ENCODE results near the gene C1orf52. TPM values are rescaled to one million over a fixed set of nuclear protein-coding genes. Genes with fewer than 3 reads are reported as not detected.

C1orf52 gene
- total RNA-seq, 2 donors from 2014 or later = 41.0 to 42.9 TPM

GRCh38 chr1:85268801-85269585 lies 9.5 kb upstream of the C1orf52 start:
- peaks cover 55% of the 10 kb centered on the region for H3K36me3 Mint-ChIP-seq (ENCODE audit: low read depth)
- Histone ChIP-seq H3K27me3 (ENCODE audit: control insufficient read depth, insufficient read depth, low read length, poor library complexity, severe bottlenecking) (no peaks in the 10 kb centered on the region), H3K4me1 (ENCODE audit: control insufficient read depth, insufficient read depth, low read length) (no peaks in the 10 kb centered on the region), H3K36me3 (ENCODE audit: control insufficient read depth, insufficient read depth, low read length) (peaks cover 71% of the 10 kb centered on the region), H3K27ac (ENCODE audit: low read depth, low read length) (no peak overlapping the region), H3K9ac (ENCODE audit: extremely low read depth, low read length, poor library complexity, severe bottlenecking) (no peak overlapping the region), H3K9me3 (ENCODE audit: control insufficient read depth, low read length) (no peaks in the 10 kb centered on the region), H3K4me3 (ENCODE audit: low read length) (no peak overlapping the region)
- no peaks in the 10 kb centered on the region for H3K4me1 Mint-ChIP-seq
- WGBS, 2 experiments (ENCODE audit: insufficient coverage in 1 of 2, insufficient read length in 1 of 2) = 92 to 94% methylated on average over 5 of the region's 5 CpGs
- no peak overlapping the region for H3K27ac Mint-ChIP-seq
- no peaks in the 10 kb centered on the region for H3K27me3 Mint-ChIP-seq (ENCODE audit: insufficient read depth)
- no peak overlapping the region for H3K4me3 Mint-ChIP-seq
- no peak for DNase-seq
- H3K9me3 Mint-ChIP-seq = peaks cover 4% of the 10 kb centered on the region
- TF ChIP-seq CTCF (conservative IDR thresholded peaks at IDR 0.05) = no peak

GRCh38 chr1:85267313-85267712 lies 7.9 kb upstream of the C1orf52 start:
- no peak overlapping the region for H3K4me3 Mint-ChIP-seq
- Histone ChIP-seq H3K4me3 (ENCODE audit: low read length) (no peak overlapping the region), H3K36me3 (ENCODE audit: control insufficient read depth, insufficient read depth, low read length) (peaks cover 71% of the 10 kb centered on the region), H3K9me3 (ENCODE audit: control insufficient read depth, low read length) (peaks cover 15% of the 10 kb centered on the region), H3K27ac (ENCODE audit: low read depth, low read length) (no peak overlapping the region), H3K27me3 (ENCODE audit: control insufficient read depth, insufficient read depth, low read length, poor library complexity, severe bottlenecking) (no peaks in the 10 kb centered on the region), H3K4me1 (ENCODE audit: control insufficient read depth, insufficient read depth, low read length) (no peaks in the 10 kb centered on the region), H3K9ac (ENCODE audit: extremely low read depth, low read length, poor library complexity, severe bottlenecking) (no peak overlapping the region)
- no peaks in the 10 kb centered on the region for H3K4me1 Mint-ChIP-seq
- H3K9me3 Mint-ChIP-seq = peaks cover 20% of the 10 kb centered on the region
- H3K36me3 Mint-ChIP-seq (ENCODE audit: low read depth) = peaks cover 72% of the 10 kb centered on the region
- WGBS, 2 experiments (ENCODE audit: insufficient coverage in 1 of 2, insufficient read length in 1 of 2) = 93 to 100% methylated on average over 2 of the region's 2 CpGs
- H3K27ac Mint-ChIP-seq = no peak overlapping the region
- TF ChIP-seq CTCF (conservative IDR thresholded peaks at IDR 0.05) = no peak
- no peak for DNase-seq
- no peaks in the 10 kb centered on the region for H3K27me3 Mint-ChIP-seq (ENCODE audit: insufficient read depth)

GRCh38 chr1:85264150-85264549 lies 4.7 kb upstream of the C1orf52 start:
- H3K36me3 Mint-ChIP-seq (ENCODE audit: low read depth) = peaks cover 57% of the 10 kb centered on the region
- H3K4me1 Mint-ChIP-seq = peaks cover 3% of the 10 kb centered on the region
- peaks cover 2% of the 10 kb centered on the region for H3K27me3 Mint-ChIP-seq (ENCODE audit: insufficient read depth)

More at GRCh38 chr1:85264150-85264549, 4.7 kb upstream of the C1orf52 start:
- Mint-ChIP-seq H3K4me3 (no peak overlapping the region), H3K9me3 (peaks cover 40% of the 10 kb centered on the region), H3K27ac (no peak overlapping the region)
- Histone ChIP-seq H3K27ac (ENCODE audit: low read depth, low read length) (no peak overlapping the region), H3K4me3 (ENCODE audit: low read length) (no peak overlapping the region), H3K4me1 (ENCODE audit: control insufficient read depth, insufficient read depth, low read length) (no peaks in the 10 kb centered on the region), H3K9me3 (ENCODE audit: control insufficient read depth, low read length) (peaks cover 34% of the 10 kb centered on the region), H3K27me3 (ENCODE audit: control insufficient read depth, insufficient read depth, low read length, poor library complexity, severe bottlenecking) (no peaks in the 10 kb centered on the region), H3K9ac (ENCODE audit: extremely low read depth, low read length, poor library complexity, severe bottlenecking) (no peak overlapping the region), H3K36me3 (ENCODE audit: control insufficient read depth, insufficient read depth, low read length) (peaks cover 48% of the 10 kb centered on the region)
- no peak for TF ChIP-seq CTCF (conservative IDR thresholded peaks at IDR 0.05)
- no peak for DNase-seq
- WGBS, 2 experiments (ENCODE audit: insufficient coverage in 1 of 2, insufficient read length in 1 of 2) = 91 to 99% methylated on average over 1 to 2 of the region's 2 CpGs
